Activated T-helper 1 cell treated with anti-CD3 and anti-CD28 coated beads, Interleukin-12 subunit alpha, Interleukin-12 subunit beta, Interleukin-2, Interleukin-4 antibody, amounts not matched to agents 30 ng/mL and 10 ng/mL and 1 ng/mL, durations not matched to agents 14 hours and 24 hours and 36 hours (primary cell): ENCODE data around the gene CERT1. TPM values are rescaled to one million over a fixed set of nuclear protein-coding genes. Genes with fewer than 3 reads are reported as not detected.

Experiments
- DNase-seq: peaks from one replicate; pipeline ENCODE4 v3.0.0; 2021; ENCODE audit warnings: low spot score
- H3K27ac Mint-ChIP-seq: one replicate; pipeline ENCODE4 v1.8.0; 2021; ENCODE audit warnings: mild to moderate bottlenecking, mixed read lengths
- H3K27me3 Mint-ChIP-seq: one replicate; pipeline ENCODE4 v1.8.0; 2022; ENCODE audit warnings: mild to moderate bottlenecking, moderate library complexity, mixed read lengths; ENCODE audit not compliant: insufficient read depth
- H3K36me3 Mint-ChIP-seq: one replicate; pipeline ENCODE4 v1.8.0; 2021; ENCODE audit warnings: low read depth, mixed read lengths
- H3K4me1 Mint-ChIP-seq: one replicate; pipeline ENCODE4 v1.8.0; 2021; ENCODE audit warnings: low read depth, mixed read lengths
- H3K4me3 Mint-ChIP-seq: one replicate; pipeline ENCODE4 v1.8.0; 2021; ENCODE audit warnings: mild to moderate bottlenecking, moderate library complexity, mixed read lengths
- H3K9me3 Mint-ChIP-seq: one replicate; pipeline ENCODE4 v1.8.0; 2021; ENCODE audit warnings: mixed read lengths
- intact Hi-C: fragments of 100-400 bp; cut with micrococcal nuclease; formaldehyde crosslinking; loops from one replicate; pipeline ENCODE4 v1.15.1; 2024
- total RNA-seq: library from RNA; stranded (reverse); gene quantifications from 2 replicates; pipeline ENCODE4 v1.2.3, GENCODE V29; 2022

The CERT1 gene
- total RNA-seq, 1 donor from 2014 or later: 41.0 TPM

GRCh38 chr5:75330404-75330803 lies 181.0 kb downstream of the CERT1 start:
- intact Hi-C loops: loop anchor here (10.0 kb wide), 2 partner anchors 646 to 1074 kb away; partner anchors contain the start of genes HEXB and IQGAP2
- no peak for DNase-seq
- H3K36me3 Mint-ChIP-seq: no peaks in the 10 kb centered on the region
- no peaks in the 10 kb centered on the region for H3K9me3 Mint-ChIP-seq
- H3K4me1 Mint-ChIP-seq: peaks cover 2% of the 10 kb centered on the region
- no peak overlapping the region for H3K4me3 Mint-ChIP-seq
- no peak overlapping the region for H3K27ac Mint-ChIP-seq
- no peaks in the 10 kb centered on the region for H3K27me3 Mint-ChIP-seq

Other genes with a start within 250 kb of the CERT1 start
- 95.7 and 113 TPM in 2 replicates for gene HMGCR, start 174.4 kb downstream of the CERT1 start, total RNA-seq
- gene POLK, start 262 bp upstream of the CERT1 start, total RNA-seq: 38.0 and 40.4 TPM in 2 replicates
- 0.18 and 0.22 TPM in 2 replicates for gene ANKDD1B, start 99.8 kb upstream of the CERT1 start, total RNA-seq
- 20.7 and 24.2 TPM in 2 replicates for gene POC5, start 205.8 kb upstream of the CERT1 start, total RNA-seq